Fibroblast of pulmonary artery (primary cell): ENCODE measurements around the gene ACTRT2.

ENCODE experiments used
- DNase-seq: peaks from one replicate; pipeline ENCODE4 v3.0.0-alpha.2; 2010; ENCODE audit warnings: low read depth
- H3K4me3 ChIP-seq: replicated peaks from 2 replicates; pipeline ENCODE4 v1.5.1; 2011; ENCODE audit warnings: low read depth, mild to moderate bottlenecking, control low read depth, low read length, moderate library complexity
- CTCF ChIP-seq: IDR thresholded peaks from 2 replicates; pipeline ENCODE4 v1.5.1; 2011; ENCODE audit warnings: mild to moderate bottlenecking, control low read depth, low read length, inconsistent platforms; ENCODE audit errors: missing control alignments

The ACTRT2 gene

DNA sequence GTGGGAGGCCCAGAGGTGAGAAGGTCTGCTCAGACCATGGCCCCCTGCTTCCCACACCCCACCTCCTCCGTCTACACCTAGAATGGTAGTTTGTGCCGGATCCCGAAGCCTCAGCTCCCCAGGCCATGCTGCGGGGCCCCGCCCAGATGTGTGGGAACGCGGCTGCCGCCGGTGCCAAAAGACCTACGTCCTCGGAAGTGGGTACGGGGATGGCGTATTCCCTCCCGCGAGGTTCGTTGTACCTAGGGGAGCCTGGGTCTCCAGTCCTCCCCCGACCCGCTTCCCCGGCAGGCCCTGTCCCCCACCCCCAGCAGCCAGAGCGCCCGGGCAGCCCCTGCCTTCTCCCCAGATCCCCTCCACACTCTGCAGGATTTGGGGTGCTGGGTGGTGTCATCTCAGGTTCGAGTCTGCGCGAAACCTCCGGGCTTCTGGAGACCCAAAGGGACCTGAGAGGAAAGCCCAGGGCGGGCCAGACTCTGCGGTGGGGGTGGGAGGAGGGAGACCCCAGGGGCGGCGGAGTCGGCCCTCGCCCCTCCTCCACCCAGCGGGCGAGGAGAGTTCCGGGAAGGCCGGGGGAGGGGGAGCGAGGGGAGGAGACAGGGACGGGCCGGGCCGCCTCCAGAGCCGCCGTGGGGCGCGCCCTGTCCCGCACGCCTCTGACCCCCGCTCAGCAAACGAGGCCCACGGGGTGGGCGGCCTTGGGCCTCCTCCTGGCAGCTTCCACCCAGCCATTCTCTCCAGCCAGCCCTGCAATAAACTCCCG is 41.5 kb downstream of the ACTRT2 start:
- TF ChIP-seq CTCF = no peak
- no peak for DNase-seq
- no peak overlapping the region for H3K4me3 ChIP-seq

GRCh38 chr1:3063379-3064295 is 42.4 kb downstream of the ACTRT2 start:
- no peak overlapping the region for H3K4me3 ChIP-seq
- DNase-seq = no peak
- TF ChIP-seq CTCF = no peak

DNA sequence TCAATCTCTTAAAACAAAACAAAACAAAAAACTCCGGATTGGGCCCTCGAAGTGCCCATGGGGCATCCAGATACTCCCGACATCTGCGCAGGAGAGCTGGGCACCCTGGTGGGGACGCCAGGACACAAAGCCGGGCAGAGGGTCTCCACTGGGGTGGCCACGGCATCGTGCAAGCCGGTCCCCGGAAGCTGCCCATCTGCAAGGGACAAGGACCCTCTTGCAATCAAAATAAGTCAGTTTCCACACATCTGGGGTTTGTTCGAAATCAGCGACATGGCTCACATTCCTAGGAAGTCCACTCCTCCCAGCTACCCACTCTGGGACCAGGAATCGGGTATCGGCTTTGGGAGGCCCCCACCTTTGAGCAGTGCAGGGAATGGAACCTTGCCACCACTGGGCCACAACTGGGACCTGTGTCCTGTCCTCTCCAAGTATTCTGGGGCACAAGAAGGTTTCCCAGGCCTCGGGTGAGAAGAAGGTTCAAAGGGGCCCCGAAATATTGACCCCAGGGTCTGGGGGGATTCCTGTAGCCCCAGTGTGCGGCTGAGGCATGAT is 43.1 kb downstream of the ACTRT2 start:
- no peak for DNase-seq
- TF ChIP-seq CTCF = no peak
- H3K4me3 ChIP-seq = no peak overlapping the region

GRCh38 chr1:3064901-3065300 is 43.6 kb downstream of the ACTRT2 start:
- no peak overlapping the region for H3K4me3 ChIP-seq
- TF ChIP-seq CTCF = no peak
- no peak for DNase-seq

- no peak overlapping the region for H3K4me3 ChIP-seq
- DNase-seq = no peak
- TF ChIP-seq CTCF = no peak
These were observed 44.1 kb downstream of the ACTRT2 start for GRCh38 chr1:3065396-3065795.

- no peak for TF ChIP-seq CTCF
- DNase-seq = no peak
- no peak overlapping the region for H3K4me3 ChIP-seq
These were observed 44.5 kb downstream of the ACTRT2 start for GRCh38 chr1:3065797-3066196.
